ENCODE data around the gene CAMK2N1. TPM values are rescaled to one million over a fixed set of nuclear protein-coding genes. Genes with fewer than 3 reads are reported as not detected.

The CAMK2N1 gene
- total and polyA plus RNA-seq, 2 of the 8 experiments (the other 6 are each of a cell fraction or from before 2014, with no cell fraction given), result 2.3 to 5.6 TPM

GRCh38 chr1:20528221-20528620 is 42.2 kb upstream of the CAMK2N1 start (continued):
- TF ChIP-seq EGR1 (IDR thresholded peaks at IDR 0.05; ENCODE audit: borderline replicate concordance, low read depth, low read length), result no peak
- no peak for TF ChIP-seq SAP30 (IDR thresholded peaks at IDR 0.05; ENCODE audit: insufficient read depth, insufficient replicate concordance, low read length)
- no peak for TF ChIP-seq GTF2F1 (IDR thresholded peaks at IDR 0.05; ENCODE audit: borderline replicate concordance, low read depth, low read length)

All from H1 (cell line).